Panc1 (cell line): ENCODE results near the gene PRRT4.

Experiments
- POLR2AphosphoS5 ChIP-seq: IDR thresholded peaks from 2 replicates; pipeline ENCODE4 v1.6.1; 2012; ENCODE audit warnings: mild to moderate bottlenecking, low read depth, low read length, moderate library complexity
- SIN3A ChIP-seq: IDR thresholded peaks from 2 replicates; pipeline ENCODE4 v1.6.1; 2012; ENCODE audit warnings: low read depth, mild to moderate bottlenecking, low read length, moderate library complexity, borderline replicate concordance; ENCODE audit not compliant: insufficient read depth
- TF ChIP-seq, protein P1 (sequence below): fragments of 450-650 bp; IDR thresholded peaks from 2 replicates; pipeline ENCODE4 v1.5.1; 2017; ENCODE audit warnings: mild to moderate bottlenecking

DNA sequence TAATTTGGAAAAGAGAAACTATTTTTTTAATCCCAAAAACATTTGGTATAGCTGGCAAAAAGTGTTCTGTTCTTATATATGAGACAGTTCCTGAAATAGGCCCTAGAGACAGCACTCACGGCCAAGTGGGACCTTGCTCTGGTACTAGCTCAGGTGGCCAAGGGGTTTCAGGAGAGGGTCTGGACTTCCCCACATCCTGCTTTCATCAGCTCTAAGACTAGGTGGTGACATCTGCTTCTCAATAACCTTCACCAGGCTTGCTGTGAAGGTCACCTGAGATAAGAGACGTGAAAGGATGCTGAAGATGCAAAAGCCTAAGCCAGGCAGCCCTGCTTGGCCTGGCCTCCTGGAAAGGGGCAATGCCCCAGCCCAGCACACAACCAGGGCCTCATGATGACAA lies 58.4 kb downstream of the PRRT4 start:
- TF ChIP-seq, protein P1, sequence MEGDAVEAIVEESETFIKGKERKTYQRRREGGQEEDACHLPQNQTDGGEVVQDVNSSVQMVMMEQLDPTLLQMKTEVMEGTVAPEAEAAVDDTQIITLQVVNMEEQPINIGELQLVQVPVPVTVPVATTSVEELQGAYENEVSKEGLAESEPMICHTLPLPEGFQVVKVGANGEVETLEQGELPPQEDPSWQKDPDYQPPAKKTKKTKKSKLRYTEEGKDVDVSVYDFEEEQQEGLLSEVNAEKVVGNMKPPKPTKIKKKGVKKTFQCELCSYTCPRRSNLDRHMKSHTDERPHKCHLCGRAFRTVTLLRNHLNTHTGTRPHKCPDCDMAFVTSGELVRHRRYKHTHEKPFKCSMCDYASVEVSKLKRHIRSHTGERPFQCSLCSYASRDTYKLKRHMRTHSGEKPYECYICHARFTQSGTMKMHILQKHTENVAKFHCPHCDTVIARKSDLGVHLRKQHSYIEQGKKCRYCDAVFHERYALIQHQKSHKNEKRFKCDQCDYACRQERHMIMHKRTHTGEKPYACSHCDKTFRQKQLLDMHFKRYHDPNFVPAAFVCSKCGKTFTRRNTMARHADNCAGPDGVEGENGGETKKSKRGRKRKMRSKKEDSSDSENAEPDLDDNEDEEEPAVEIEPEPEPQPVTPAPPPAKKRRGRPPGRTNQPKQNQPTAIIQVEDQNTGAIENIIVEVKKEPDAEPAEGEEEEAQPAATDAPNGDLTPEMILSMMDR: no peak
- TF ChIP-seq POLR2AphosphoS5: no peak
- TF ChIP-seq SIN3A: no peak
